ENCODE data around the gene TCTN3.

GRCh38 chr10:95655571-95656290 is 38.0 kb downstream of the TCTN3 start:
- no peak for TF ChIP-seq CTCF (IDR thresholded peaks at IDR 0.05)
- TF ChIP-seq POLR2A (IDR thresholded peaks at IDR 0.05) = no peak

All from esophagus squamous epithelium (tissue), 4 donors.